Uterus (tissue), 4 donors: ENCODE measurements around the gene MAP2. TPM values are rescaled to one million over a fixed set of nuclear protein-coding genes. Genes with fewer than 3 reads are reported as not detected.

Experiments
- DNase-seq, 2 donors: peaks; one replicate each; pipeline ENCODE4 v3.0.0-alpha.2; 2019 to 2020
- H3K27ac ChIP-seq, 2 donors: fragments of 200-600 bp; sonication (generic); 1 replicate in 1 of 2; 2 replicates in 1 of 2; pipeline ENCODE4 v1.5.1; 2016 to 2018
- H3K27me3 ChIP-seq, 2 donors: fragments of 200-600 bp; sonication (generic); one replicate each; pipeline ENCODE4 v1.5.1; 2018 to 2019; ENCODE audit warnings: control low read depth in 1 of 2
- H3K36me3 ChIP-seq, 2 donors: fragments of 200-600 bp; sonication (generic); one replicate each; pipeline ENCODE4 v1.5.1; 2019; ENCODE audit warnings: control low read depth in 1 of 2
- H3K4me1 ChIP-seq, 2 donors: fragments of 200-600 bp; sonication (generic); one replicate each; pipeline ENCODE4 v1.5.1; 2018 to 2019; ENCODE audit warnings: control low read depth in 1 of 2
- H3K4me3 ChIP-seq, 2 donors: fragments of 200-600 bp; sonication (generic); 1 replicate in 1 of 2; 2 replicates in 1 of 2; pipeline ENCODE4 v1.5.1; 2018 to 2019; ENCODE audit warnings: mild to moderate bottlenecking in 1 of 2
- H3K9me3 ChIP-seq, 2 donors: fragments of 200-600 bp; sonication (generic); one replicate each; pipeline ENCODE4 v1.5.1; 2019; ENCODE audit warnings: control low read depth in 1 of 2
- POLR2A ChIP-seq, 2 donors: fragments of 450-650 bp; IDR thresholded peaks; one replicate each; pipeline ENCODE4 v1.6.1; 2016; ENCODE audit warnings: antibody characterized with exemption in 2 of 2, mild to moderate bottlenecking in 1 of 2, moderate library complexity in 1 of 2
- intact Hi-C: fragments of 100-400 bp; cut with DNase I; formaldehyde crosslinking; loops from one replicate; pipeline ENCODE4 v1.15.1; 2023; ENCODE audit warnings: low total_unique reads
- small RNA-seq: library from RNA; depleted of rRNA; stranded (forward); fragments of <200 nt; gene quantifications from one replicate; pipeline ENCODE3, GENCODE V24; 2016
- total RNA-seq, 4 donors: library from RNA; depleted of rRNA in 3 of 4; stranded (reverse); fragments of >200 nt in 3 of 4; gene quantifications; one replicate each; pipeline versions ENCODE4 v1.1.0 to v1.2.4, GENCODE V29; 2014 to 2023
- TF ChIP-seq, protein P1 (sequence below), 4 experiments: fragments of 200-600 bp in 2 of 4; fragments of 450-650 bp in 2 of 4; sonication (generic) in 2 of 4; IDR thresholded peaks; one replicate each; pipeline ENCODE4 v1.5.1; 2016 to 2019; ENCODE audit warnings: antibody characterized with exemption in 4 of 4, mild to moderate bottlenecking in 2 of 4, moderate library complexity in 1 of 4
- donor health status: DM: yes; HTN: yes; CAD: no.

MAP2 gene
- total RNA-seq, 4 donors from 2014 or later = 4.7 to 18.7 (median 7.6) TPM

DNA sequence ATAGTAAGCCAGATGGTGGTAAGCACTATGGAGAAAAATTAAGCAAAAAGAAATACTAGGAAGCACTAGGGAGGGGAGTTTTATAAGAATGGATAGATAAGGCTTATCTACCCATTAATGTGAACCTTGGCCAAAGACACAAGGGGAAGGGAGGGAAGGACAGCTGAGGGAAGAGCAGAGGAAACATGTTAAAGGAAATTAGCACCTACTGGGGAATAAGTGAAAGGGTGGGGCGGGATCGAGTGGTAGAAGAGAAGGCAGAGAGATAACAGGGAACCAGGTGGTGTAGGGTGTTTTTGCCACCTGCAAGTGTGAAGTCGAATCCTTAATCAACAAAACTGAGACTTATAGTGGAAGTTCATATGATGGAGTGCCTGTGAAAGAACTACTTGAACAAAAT lies 349.5 kb downstream of the MAP2 start:
- H3K27me3 ChIP-seq = peaks cover 0 to 6% of the 10 kb centered on the region in 2 donors

More for the DNA sequence above, 349.5 kb downstream of the MAP2 start:
- no peaks in the 10 kb centered on the region for H3K36me3 ChIP-seq
- no peaks in the 10 kb centered on the region for H3K4me1 ChIP-seq
- no peak for DNase-seq
- TF ChIP-seq, protein P1, sequence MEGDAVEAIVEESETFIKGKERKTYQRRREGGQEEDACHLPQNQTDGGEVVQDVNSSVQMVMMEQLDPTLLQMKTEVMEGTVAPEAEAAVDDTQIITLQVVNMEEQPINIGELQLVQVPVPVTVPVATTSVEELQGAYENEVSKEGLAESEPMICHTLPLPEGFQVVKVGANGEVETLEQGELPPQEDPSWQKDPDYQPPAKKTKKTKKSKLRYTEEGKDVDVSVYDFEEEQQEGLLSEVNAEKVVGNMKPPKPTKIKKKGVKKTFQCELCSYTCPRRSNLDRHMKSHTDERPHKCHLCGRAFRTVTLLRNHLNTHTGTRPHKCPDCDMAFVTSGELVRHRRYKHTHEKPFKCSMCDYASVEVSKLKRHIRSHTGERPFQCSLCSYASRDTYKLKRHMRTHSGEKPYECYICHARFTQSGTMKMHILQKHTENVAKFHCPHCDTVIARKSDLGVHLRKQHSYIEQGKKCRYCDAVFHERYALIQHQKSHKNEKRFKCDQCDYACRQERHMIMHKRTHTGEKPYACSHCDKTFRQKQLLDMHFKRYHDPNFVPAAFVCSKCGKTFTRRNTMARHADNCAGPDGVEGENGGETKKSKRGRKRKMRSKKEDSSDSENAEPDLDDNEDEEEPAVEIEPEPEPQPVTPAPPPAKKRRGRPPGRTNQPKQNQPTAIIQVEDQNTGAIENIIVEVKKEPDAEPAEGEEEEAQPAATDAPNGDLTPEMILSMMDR (IDR thresholded peaks at IDR 0.05) = no peak
- no peak for TF ChIP-seq POLR2A (IDR thresholded peaks at IDR 0.05)
- no peak overlapping the region for H3K27ac ChIP-seq
- intact Hi-C loops = no loop called here
- no peak overlapping the region for H3K4me3 ChIP-seq
- H3K9me3 ChIP-seq = no peaks in the 10 kb centered on the region

Small RNA genes within 50 kb of the gene (small RNA-seq; reads per million reads assigned to genes)
- not detected for gene RNA5SP118
